Esophagus muscularis mucosa (tissue), 4 donors: ENCODE measurements around the gene XIRP2. TPM values are rescaled to one million over a fixed set of nuclear protein-coding genes. Genes with fewer than 3 reads are reported as not detected.

ENCODE experiments used
- DNase-seq: peaks from one replicate; pipeline ENCODE4 v3.0.0-alpha.2; 2017; ENCODE audit errors: extremely low spot score
- H3K27ac ChIP-seq, 4 donors: fragments of 200-600 bp; sonication (generic); replicated peaks in 1 of 4; 1 replicate in 3 of 4; 2 replicates in 1 of 4; pipeline ENCODE4 v1.5.1; 2016 to 2019; ENCODE audit warnings: mild to moderate bottlenecking in 1 of 4
- H3K27me3 ChIP-seq, 4 donors: fragments of 200-600 bp; sonication (generic); one replicate each; pipeline versions ENCODE4 v1.5.1 to v1.6.0; 2016 to 2019
- H3K36me3 ChIP-seq, 4 donors: fragments of 200-600 bp; sonication (generic); one replicate each; pipeline ENCODE4 v1.5.1; 2016 to 2019
- H3K4me1 ChIP-seq, 4 donors: fragments of 200-600 bp; sonication (generic); one replicate each; pipeline ENCODE4 v1.5.1; 2016 to 2019
- H3K4me3 ChIP-seq, 4 donors: fragments of 200-600 bp; sonication (generic); 1 replicate in 2 of 4; 2 replicates in 2 of 4; pipeline ENCODE4 v1.5.1; 2016 to 2019; ENCODE audit warnings: mild to moderate bottlenecking in 4 of 4, moderate library complexity in 1 of 4
- H3K9me3 ChIP-seq, 4 donors: fragments of 200-600 bp; sonication (generic); 1 replicate in 3 of 4; 2 replicates in 1 of 4; pipeline ENCODE4 v1.5.1; 2016 to 2019
- EP300 ChIP-seq: sonication (generic); formaldehyde crosslinking; IDR thresholded peaks from one replicate; pipeline ENCODE4 v1.6.1; 2017; ENCODE audit warnings: antibody characterized with exemption
- POLR2A ChIP-seq: fragments of 450-650 bp; IDR thresholded peaks from one replicate; pipeline ENCODE4 v1.6.1; 2017; ENCODE audit warnings: antibody characterized with exemption, moderate library complexity, mild to moderate bottlenecking, low read depth
- POLR2AphosphoS5 ChIP-seq, 2 donors: sonication (generic); formaldehyde crosslinking; IDR thresholded peaks; one replicate each; pipeline ENCODE4 v1.6.1; 2017; ENCODE audit warnings: antibody characterized with exemption in 2 of 2
- WGBS: methylation state at CpG from one replicate; pipeline ENCODE4 v1.1.5; 2018; 5-methylcytosine and 5-hydroxymethylcytosine counted together
- intact Hi-C: fragments of 100-400 bp; cut with DNase I; formaldehyde crosslinking; loops from one replicate; pipeline ENCODE4 v1.15.1; 2023
- total RNA-seq, 4 donors: library from RNA; depleted of rRNA; stranded (reverse); fragments of >200 nt; gene quantifications; one replicate each; pipeline versions ENCODE4 v1.1.0 to v1.2.1, GENCODE V29; 2016
- TF ChIP-seq, protein P1 (sequence below), 3 experiments: fragments of 200-600 bp in 2 of 3; fragments of 450-650 bp in 1 of 3; sonication (generic) in 2 of 3; IDR thresholded peaks; one replicate each; pipeline ENCODE4 v1.5.1; 2017 to 2019; ENCODE audit warnings: antibody characterized with exemption in 3 of 3, mild to moderate bottlenecking in 2 of 3, moderate library complexity in 1 of 3

The XIRP2 gene
- total RNA-seq, 4 donors from 2014 or later = 0.06 TPM; not detected in 3

DNA sequence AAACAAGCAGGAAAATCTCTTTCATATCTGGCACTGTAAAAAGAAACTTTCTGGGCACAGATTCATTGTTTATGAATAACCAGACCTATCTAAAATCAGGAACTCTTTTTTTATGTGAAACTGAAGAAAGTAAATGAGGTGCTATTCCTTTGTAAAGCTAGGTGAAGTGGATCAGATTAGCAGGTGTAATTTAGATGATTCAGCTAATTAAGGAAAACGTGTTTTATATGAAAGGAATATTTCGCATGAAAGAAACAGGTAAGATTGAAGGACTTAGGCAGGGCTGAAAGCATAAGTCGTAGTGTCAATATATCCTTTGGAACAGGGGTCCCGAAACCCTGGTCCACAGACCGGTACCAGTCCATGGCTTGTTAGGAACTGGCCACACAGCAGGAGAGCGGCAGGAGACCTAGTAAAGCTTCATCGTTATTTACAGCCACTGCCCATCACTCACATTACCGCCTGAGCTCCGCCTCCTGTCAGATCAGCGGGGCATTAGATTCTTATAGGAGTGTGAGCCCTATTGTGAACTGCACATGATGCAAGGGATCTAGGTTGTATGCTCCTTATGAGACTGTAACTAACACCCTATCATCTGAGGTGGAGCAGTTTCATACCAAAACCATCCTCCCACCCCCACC, 20.3 kb upstream of the XIRP2 start:
- H3K4me3 ChIP-seq = no peak overlapping the region
- no peaks in the 10 kb centered on the region for H3K9me3 ChIP-seq
- H3K36me3 ChIP-seq = no peaks in the 10 kb centered on the region
- no peak overlapping the region for H3K27ac ChIP-seq
- TF ChIP-seq POLR2A (no peak), EP300 (no peak), POLR2AphosphoS5 (IDR thresholded peaks at IDR 0.05) (no peak)
- TF ChIP-seq, protein P1, sequence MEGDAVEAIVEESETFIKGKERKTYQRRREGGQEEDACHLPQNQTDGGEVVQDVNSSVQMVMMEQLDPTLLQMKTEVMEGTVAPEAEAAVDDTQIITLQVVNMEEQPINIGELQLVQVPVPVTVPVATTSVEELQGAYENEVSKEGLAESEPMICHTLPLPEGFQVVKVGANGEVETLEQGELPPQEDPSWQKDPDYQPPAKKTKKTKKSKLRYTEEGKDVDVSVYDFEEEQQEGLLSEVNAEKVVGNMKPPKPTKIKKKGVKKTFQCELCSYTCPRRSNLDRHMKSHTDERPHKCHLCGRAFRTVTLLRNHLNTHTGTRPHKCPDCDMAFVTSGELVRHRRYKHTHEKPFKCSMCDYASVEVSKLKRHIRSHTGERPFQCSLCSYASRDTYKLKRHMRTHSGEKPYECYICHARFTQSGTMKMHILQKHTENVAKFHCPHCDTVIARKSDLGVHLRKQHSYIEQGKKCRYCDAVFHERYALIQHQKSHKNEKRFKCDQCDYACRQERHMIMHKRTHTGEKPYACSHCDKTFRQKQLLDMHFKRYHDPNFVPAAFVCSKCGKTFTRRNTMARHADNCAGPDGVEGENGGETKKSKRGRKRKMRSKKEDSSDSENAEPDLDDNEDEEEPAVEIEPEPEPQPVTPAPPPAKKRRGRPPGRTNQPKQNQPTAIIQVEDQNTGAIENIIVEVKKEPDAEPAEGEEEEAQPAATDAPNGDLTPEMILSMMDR (IDR thresholded peaks at IDR 0.05) = no peak
- WGBS = 61% methylated on average over 10 of the region's 10 CpGs
- H3K27me3 ChIP-seq = no peaks in the 10 kb centered on the region
- intact Hi-C loops = no loop called here
- DNase-seq = no peak
- H3K4me1 ChIP-seq = no peaks in the 10 kb centered on the region

DNA sequence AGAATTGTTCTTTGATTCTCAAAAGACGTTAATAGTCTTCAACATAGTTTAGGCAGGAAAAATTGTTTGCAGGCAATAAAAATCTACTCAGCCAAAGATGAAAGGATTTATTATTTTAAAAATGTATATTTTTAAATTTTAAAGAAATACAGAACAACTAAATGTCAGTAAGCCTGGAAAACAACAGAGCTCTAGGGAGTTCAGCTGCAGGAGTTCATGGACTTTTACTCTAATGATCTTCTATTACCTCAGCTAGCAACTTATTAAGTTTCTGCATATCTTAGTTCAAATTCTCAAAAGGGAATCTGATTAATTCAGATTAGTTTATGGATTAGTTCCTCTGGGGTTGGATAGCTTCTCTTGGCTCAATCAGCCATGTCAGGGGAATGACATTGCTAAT, 17.9 kb upstream of the XIRP2 start:
- Histone ChIP-seq H3K36me3 (no peaks in the 10 kb centered on the region), H3K4me3 (no peak overlapping the region), H3K9me3 (no peaks in the 10 kb centered on the region), H3K27ac (no peak overlapping the region), H3K27me3 (no peaks in the 10 kb centered on the region), H3K4me1 (no peaks in the 10 kb centered on the region)
- no peak for DNase-seq
- intact Hi-C loops = no loop called here
- WGBS = 83% methylated on average over 1 of the region's 1 CpG
- TF ChIP-seq POLR2AphosphoS5 (IDR thresholded peaks at IDR 0.05) = no peak
- TF ChIP-seq, protein P1 (IDR thresholded peaks at IDR 0.05) = no peak
- TF ChIP-seq POLR2A = no peak
- TF ChIP-seq EP300 = no peak

- Histone ChIP-seq H3K36me3 (no peaks in the 10 kb centered on the region), H3K27ac (no peak overlapping the region), H3K4me3 (no peak overlapping the region), H3K4me1 (no peaks in the 10 kb centered on the region), H3K27me3 (no peaks in the 10 kb centered on the region), H3K9me3 (no peaks in the 10 kb centered on the region)
- 49% methylated on average over 1 of the region's 1 CpG for WGBS
- intact Hi-C loops = no loop called here
- no peak for TF ChIP-seq POLR2AphosphoS5 (IDR thresholded peaks at IDR 0.05)
- TF ChIP-seq, protein P1 (IDR thresholded peaks at IDR 0.05) = no peak
- TF ChIP-seq EP300 = no peak
- TF ChIP-seq POLR2A = no peak
- DNase-seq = no peak
These were observed 7.1 kb upstream of the XIRP2 start for GRCh38 chr2:166881177-166881576.

GRCh38 chr2:166882851-166883250, 5.4 kb upstream of the XIRP2 start:
- H3K27me3 ChIP-seq = no peaks in the 10 kb centered on the region
- WGBS = 64% methylated on average over 3 of the region's 3 CpGs

More at GRCh38 chr2:166882851-166883250, 5.4 kb upstream of the XIRP2 start:
- intact Hi-C loops = no loop called here
- DNase-seq = no peak
- Histone ChIP-seq H3K27ac (no peak overlapping the region), H3K36me3 (no peaks in the 10 kb centered on the region), H3K4me3 (no peak overlapping the region), H3K9me3 (no peaks in the 10 kb centered on the region), H3K4me1 (no peaks in the 10 kb centered on the region)
- TF ChIP-seq POLR2AphosphoS5 (IDR thresholded peaks at IDR 0.05) (no peak), EP300 (no peak), POLR2A (no peak)
- TF ChIP-seq, protein P1 (IDR thresholded peaks at IDR 0.05) = no peak
